Breast epithelium (tissue), 4 donors: ENCODE results near the gene LOXL4. TPM values are rescaled to one million over a fixed set of nuclear protein-coding genes. Genes with fewer than 3 reads are reported as not detected.
A peak's percentile ranks its signal among the peaks of the same experiment; 100 is the strongest.

ENCODE experiments used
- DNase-seq, 2 donors: peaks; one replicate each; pipeline ENCODE4 v3.0.0-alpha.2; 2019; ENCODE audit warnings: low spot score in 2 of 2
- H3K27ac ChIP-seq, 2 donors: fragments of 200-600 bp; sonication (generic) in 1 of 2; one replicate each; pipeline ENCODE4 v1.5.1; 2016 to 2019; ENCODE audit warnings: mild to moderate bottlenecking in 1 of 2
- H3K27me3 ChIP-seq, 2 donors: fragments of 200-600 bp; sonication (generic) in 1 of 2; one replicate each; pipeline versions ENCODE4 v1.5.1 to v1.6.0; 2017 to 2019; ENCODE audit warnings: control low read depth in 1 of 2, mild to moderate bottlenecking in 1 of 2
- H3K36me3 ChIP-seq: fragments of 200-600 bp; one replicate; pipeline ENCODE4 v1.5.1; 2019
- H3K4me1 ChIP-seq, 2 donors: fragments of 200-600 bp; sonication (generic); one replicate each; pipeline ENCODE4 v1.5.1; 2016 to 2019; ENCODE audit warnings: control low read depth in 1 of 2
- H3K4me3 ChIP-seq, 3 donors: fragments of 200-600 bp; sonication (generic); 1 replicate in 2 of 3; 2 replicates in 1 of 3; pipeline ENCODE4 v1.5.1; 2016 to 2019; ENCODE audit warnings: mild to moderate bottlenecking in 3 of 3, moderate library complexity in 2 of 3
- H3K9me3 ChIP-seq, 2 donors: fragments of 200-600 bp; sonication (generic) in 1 of 2; one replicate each; pipeline ENCODE4 v1.5.1; 2016 to 2019; ENCODE audit warnings: control low read depth in 1 of 2
- POLR2A ChIP-seq: fragments of 450-650 bp; IDR thresholded peaks from one replicate; pipeline ENCODE4 v1.6.1; 2016; ENCODE audit warnings: antibody characterized with exemption, mild to moderate bottlenecking, moderate library complexity
- POLR2AphosphoS5 ChIP-seq, 3 donors: sonication (generic); formaldehyde crosslinking; IDR thresholded peaks; one replicate each; pipeline ENCODE4 v1.6.1; 2017; ENCODE audit warnings: antibody characterized with exemption in 3 of 3
- intact Hi-C: fragments of 100-400 bp; cut with DNase I; formaldehyde crosslinking; loops from one replicate; pipeline ENCODE4 v1.15.1; 2023; ENCODE audit warnings: low total_unique reads
- total RNA-seq, 3 donors: library from RNA; depleted of rRNA; stranded (reverse); fragments of >200 nt; gene quantifications; one replicate each; pipeline ENCODE4 v1.1.0, GENCODE V29; 2016
- TF ChIP-seq, protein P1 (sequence below), 3 donors: fragments of 450-650 bp; IDR thresholded peaks; one replicate each; pipeline ENCODE4 v1.5.1; 2016 to 2017; ENCODE audit warnings: antibody characterized with exemption in 3 of 3, mild to moderate bottlenecking in 3 of 3, moderate library complexity in 3 of 3

LOXL4 gene
- total RNA-seq, 3 donors from 2014 or later = 6.9 to 26.1 (median 6.9) TPM

DNA sequence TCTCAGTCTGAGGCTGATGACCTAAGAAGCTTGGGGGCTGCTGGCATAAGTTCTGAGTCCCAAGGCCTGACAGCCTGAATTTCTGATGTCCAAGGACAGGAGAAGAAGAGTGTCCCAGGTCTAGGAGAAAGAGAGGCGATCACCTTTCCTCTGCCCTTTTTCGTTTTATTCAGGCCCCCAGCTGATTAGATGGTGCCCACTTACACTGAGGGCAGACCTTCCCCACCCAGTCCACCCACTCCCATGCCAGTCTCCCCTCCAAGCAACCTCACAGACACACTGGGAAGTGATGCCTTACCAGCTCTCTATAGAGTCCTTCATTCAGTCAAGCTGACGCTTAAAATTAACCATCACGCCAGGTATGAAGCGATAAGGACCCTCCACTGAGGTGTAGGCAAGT lies 19.3 kb upstream of the LOXL4 start:
- intact Hi-C loops = no loop called here
- H3K4me3 ChIP-seq = no peak overlapping the region
- no peak overlapping the region for H3K27ac ChIP-seq
- no peaks in the 10 kb centered on the region for H3K27me3 ChIP-seq
- H3K9me3 ChIP-seq = no peaks in the 10 kb centered on the region
- TF ChIP-seq, protein P1, sequence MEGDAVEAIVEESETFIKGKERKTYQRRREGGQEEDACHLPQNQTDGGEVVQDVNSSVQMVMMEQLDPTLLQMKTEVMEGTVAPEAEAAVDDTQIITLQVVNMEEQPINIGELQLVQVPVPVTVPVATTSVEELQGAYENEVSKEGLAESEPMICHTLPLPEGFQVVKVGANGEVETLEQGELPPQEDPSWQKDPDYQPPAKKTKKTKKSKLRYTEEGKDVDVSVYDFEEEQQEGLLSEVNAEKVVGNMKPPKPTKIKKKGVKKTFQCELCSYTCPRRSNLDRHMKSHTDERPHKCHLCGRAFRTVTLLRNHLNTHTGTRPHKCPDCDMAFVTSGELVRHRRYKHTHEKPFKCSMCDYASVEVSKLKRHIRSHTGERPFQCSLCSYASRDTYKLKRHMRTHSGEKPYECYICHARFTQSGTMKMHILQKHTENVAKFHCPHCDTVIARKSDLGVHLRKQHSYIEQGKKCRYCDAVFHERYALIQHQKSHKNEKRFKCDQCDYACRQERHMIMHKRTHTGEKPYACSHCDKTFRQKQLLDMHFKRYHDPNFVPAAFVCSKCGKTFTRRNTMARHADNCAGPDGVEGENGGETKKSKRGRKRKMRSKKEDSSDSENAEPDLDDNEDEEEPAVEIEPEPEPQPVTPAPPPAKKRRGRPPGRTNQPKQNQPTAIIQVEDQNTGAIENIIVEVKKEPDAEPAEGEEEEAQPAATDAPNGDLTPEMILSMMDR (IDR thresholded peaks at IDR 0.05) = no peak
- TF ChIP-seq POLR2AphosphoS5 (IDR thresholded peaks at IDR 0.05) (no peak), POLR2A (no peak)
- DNase-seq = no peak
- no peaks in the 10 kb centered on the region for H3K4me1 ChIP-seq
- H3K36me3 ChIP-seq = no peaks in the 10 kb centered on the region

DNA sequence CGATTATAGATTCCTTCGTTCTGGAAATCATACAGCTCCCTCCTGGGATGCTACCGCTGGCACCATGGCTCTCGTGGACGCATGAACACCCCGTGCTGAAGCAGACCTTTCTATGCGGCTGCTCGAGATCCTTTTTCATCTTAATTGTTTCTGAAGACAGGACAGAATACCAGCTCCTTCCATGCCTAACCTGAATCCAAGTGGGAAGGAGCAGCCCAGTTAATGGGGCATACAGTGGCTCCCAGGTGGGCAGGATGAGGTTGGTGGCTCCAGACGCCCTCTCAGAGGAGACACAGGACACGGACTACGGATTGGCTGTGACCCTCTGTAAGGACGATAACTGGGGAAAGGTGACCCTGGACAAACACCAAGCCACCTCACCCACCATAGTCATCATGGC lies 18.4 kb upstream of the LOXL4 start:
- H3K4me3 ChIP-seq = no peak overlapping the region
- TF ChIP-seq POLR2AphosphoS5 (IDR thresholded peaks at IDR 0.05) (no peak), POLR2A (no peak)
- TF ChIP-seq, protein P1 (IDR thresholded peaks at IDR 0.05) = no peak

DNA sequence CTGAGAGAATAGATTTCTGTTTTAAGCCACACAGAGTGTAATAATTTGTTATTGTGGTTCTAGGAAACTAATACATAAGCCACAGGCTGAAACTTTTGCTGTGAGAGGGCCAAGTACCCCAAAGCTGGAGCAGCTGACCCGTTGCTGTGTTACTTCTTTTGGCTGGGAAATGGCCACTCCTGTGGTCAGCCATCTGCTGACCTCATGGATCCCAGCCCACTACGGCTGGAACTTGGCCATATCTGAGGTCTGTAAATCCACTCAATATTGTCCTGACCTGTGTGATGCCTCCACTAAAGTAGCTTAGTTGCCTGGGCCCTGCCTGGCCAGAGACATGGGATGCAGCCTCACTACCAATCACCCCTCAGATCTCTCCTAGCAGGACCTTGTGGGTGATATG lies 17.4 kb upstream of the LOXL4 start:
- H3K27ac ChIP-seq = peak overlapping the region; percentile 12 to 60
- H3K4me3 ChIP-seq = no peak overlapping the region
- intact Hi-C loops = no loop called here
- no peaks in the 10 kb centered on the region for H3K4me1 ChIP-seq
- no peaks in the 10 kb centered on the region for H3K27me3 ChIP-seq
- no peaks in the 10 kb centered on the region for H3K36me3 ChIP-seq
- H3K9me3 ChIP-seq = no peaks in the 10 kb centered on the region
- TF ChIP-seq POLR2AphosphoS5 (IDR thresholded peaks at IDR 0.05) = no peak
- TF ChIP-seq POLR2A = no peak
- TF ChIP-seq, protein P1 (IDR thresholded peaks at IDR 0.05) = no peak
- DNase-seq = no peak

More for the DNA sequence above, 18.4 kb upstream of the LOXL4 start:
- Histone ChIP-seq H3K27me3 (no peaks in the 10 kb centered on the region), H3K9me3 (no peaks in the 10 kb centered on the region), H3K4me1 (no peaks in the 10 kb centered on the region), H3K27ac (no peak overlapping the region), H3K36me3 (no peaks in the 10 kb centered on the region)
- intact Hi-C loops = no loop called here
- no peak for DNase-seq

DNA sequence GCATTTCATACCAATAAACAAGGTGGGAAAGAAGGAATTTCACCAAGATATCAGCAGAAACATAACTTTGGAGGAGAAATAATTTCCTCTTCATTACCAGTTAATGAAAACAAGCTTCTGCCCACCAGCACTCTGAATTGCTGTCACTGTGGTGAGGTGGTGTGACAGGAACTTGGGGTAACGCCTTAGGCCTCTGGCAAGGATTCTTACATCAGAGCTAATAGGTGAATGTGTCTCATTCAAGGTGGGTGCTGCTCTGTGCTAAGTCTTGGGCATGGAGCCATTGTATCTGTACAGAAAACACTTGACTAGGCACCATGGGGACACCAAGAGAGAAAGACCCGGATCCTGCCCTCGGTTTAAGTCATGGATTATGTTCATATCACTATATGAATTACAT lies 8.3 kb upstream of the LOXL4 start:
- no peak for DNase-seq

DNA sequence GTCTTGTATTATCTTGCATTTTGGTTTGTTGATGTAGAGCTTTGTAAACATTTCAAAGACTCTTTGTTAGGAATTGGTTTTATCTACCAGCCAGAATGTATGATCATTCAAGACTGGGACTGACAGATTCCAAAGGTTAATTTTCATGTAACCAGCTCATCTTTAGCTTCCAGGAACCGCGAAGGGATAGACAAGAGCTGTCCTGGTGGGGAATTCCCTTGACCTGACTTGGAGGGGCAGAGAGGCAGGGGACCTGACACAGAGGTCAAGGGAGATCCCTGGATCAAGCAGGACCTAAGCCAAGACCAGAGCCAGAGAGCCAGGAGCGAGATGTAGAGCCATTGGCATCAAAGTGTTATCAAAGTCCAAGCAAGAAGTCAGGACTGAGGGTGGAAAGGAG lies 6.6 kb upstream of the LOXL4 start:
- Histone ChIP-seq H3K36me3 (no peaks in the 10 kb centered on the region), H3K9me3 (no peaks in the 10 kb centered on the region), H3K4me3 (no peak overlapping the region), H3K27me3 (no peaks in the 10 kb centered on the region), H3K4me1 (peaks cover 2 to 3% of the 10 kb centered on the region in 2 donors), H3K27ac (no peak overlapping the region)
- no peak for DNase-seq
- intact Hi-C loops = no loop called here
- TF ChIP-seq POLR2AphosphoS5 (IDR thresholded peaks at IDR 0.05) (no peak), POLR2A (no peak)
- TF ChIP-seq, protein P1 (IDR thresholded peaks at IDR 0.05) = no peak

More for the DNA sequence above, 8.3 kb upstream of the LOXL4 start:
- Histone ChIP-seq H3K4me1 (no peaks in the 10 kb centered on the region), H3K36me3 (no peaks in the 10 kb centered on the region), H3K4me3 (no peak overlapping the region), H3K27me3 (no peaks in the 10 kb centered on the region), H3K9me3 (no peaks in the 10 kb centered on the region), H3K27ac (no peak overlapping the region)
- TF ChIP-seq, protein P1 (IDR thresholded peaks at IDR 0.05) = no peak
- no peak for TF ChIP-seq POLR2AphosphoS5 (IDR thresholded peaks at IDR 0.05)
- no peak for TF ChIP-seq POLR2A
- intact Hi-C loops = no loop called here
